Gastrocnemius medialis (tissue), 4 donors: ENCODE measurements around the gene UGT2A2.

Experiments
- CTCF ChIP-seq, 5 experiments: fragments of 450-650 bp in 3 of 5; fragments of 200-600 bp in 2 of 5; sonication (generic) in 2 of 5; IDR thresholded peaks in 4 of 5; conservative IDR thresholded peaks in 1 of 5; 1 replicate in 4 of 5; 2 replicates in 1 of 5; pipeline ENCODE4 v1.5.1; 2016 to 2019; ENCODE audit warnings: antibody characterized with exemption in 5 of 5, mild to moderate bottlenecking in 3 of 5, moderate library complexity in 3 of 5
- POLR2A ChIP-seq, 2 donors: fragments of 450-650 bp; IDR thresholded peaks; one replicate each; pipeline ENCODE4 v1.6.1; 2017; ENCODE audit warnings: antibody characterized with exemption in 2 of 2, mild to moderate bottlenecking in 2 of 2, moderate library complexity in 2 of 2

GRCh38 chr4:69594382-69594781, 45.1 kb downstream of the UGT2A2 start:
- TF ChIP-seq CTCF (IDR thresholded peaks at IDR 0.05 in 4 of 5, conservative IDR thresholded peaks at IDR 0.05 in 1 of 5), result no peak
- TF ChIP-seq POLR2A (IDR thresholded peaks at IDR 0.05), result no peak
